ENCODE data around the gene TSTD1.

The TSTD1 gene

GRCh38 chr1:161008869-161009510 is 29.8 kb downstream of the TSTD1 start:
- H3K79me2 ChIP-seq (ENCODE audit: low read length) = peaks cover 90% of the 10 kb centered on the region
- H3F3A ChIP-seq (ENCODE audit: insufficient read depth, low read length) = peaks cover 13% of the 10 kb centered on the region
- no peak overlapping the region for H2AFZ ChIP-seq (ENCODE audit: low read length)
- no peak overlapping the region for H3K4me3 ChIP-seq (ENCODE audit: low read length)
- no peaks in the 10 kb centered on the region for H3K27me3 ChIP-seq (replicated peaks; ENCODE audit: insufficient read depth, low read length)
- H3K4me1 ChIP-seq (ENCODE audit: low read length) = peaks cover 10% of the 10 kb centered on the region
- no peaks in the 10 kb centered on the region for H4K20me1 ChIP-seq (ENCODE audit: insufficient read depth, low read length)
- H3K9me2 ChIP-seq (replicated peaks; ENCODE audit: insufficient read depth, low read length) = no peaks in the 10 kb centered on the region
- H3K27ac ChIP-seq (ENCODE audit: low read length) = no peak overlapping the region
- H3K36me3 ChIP-seq (replicated peaks; ENCODE audit: insufficient read depth, low read length) = no peaks in the 10 kb centered on the region
- H3K4me2 ChIP-seq (ENCODE audit: low read depth, low read length) = no peak overlapping the region
- DNase-seq = no peak
- H3K9ac ChIP-seq (ENCODE audit: low read length) = no peak overlapping the region
- H3K9me3 ChIP-seq (replicated peaks; ENCODE audit: insufficient read depth, low read length) = no peaks in the 10 kb centered on the region
- TF ChIP-seq EZH2 (optimal IDR thresholded peaks at IDR 0.05; ENCODE audit: low read depth, low read length) = no peak
- no peak for TF ChIP-seq CTCF (IDR thresholded peaks at IDR 0.05; ENCODE audit: low read length)
- no peak for TF ChIP-seq EZH2phosphoT487 (IDR thresholded peaks at IDR 0.05; ENCODE audit: low read length)

GRCh38 chr1:161007369-161007768 is 31.4 kb downstream of the TSTD1 start:
- Histone ChIP-seq H3K9me2 (replicated peaks; ENCODE audit: insufficient read depth, low read length) (no peaks in the 10 kb centered on the region), H3K9ac (ENCODE audit: low read length) (no peak overlapping the region), H3K36me3 (replicated peaks; ENCODE audit: insufficient read depth, low read length) (no peaks in the 10 kb centered on the region), H3K4me1 (ENCODE audit: low read length) (no peaks in the 10 kb centered on the region), H3K27ac (ENCODE audit: low read length) (no peak overlapping the region), H3F3A (ENCODE audit: insufficient read depth, low read length) (no peaks in the 10 kb centered on the region), H3K4me3 (ENCODE audit: low read length) (no peak overlapping the region), H3K9me3 (replicated peaks; ENCODE audit: insufficient read depth, low read length) (no peaks in the 10 kb centered on the region), H3K4me2 (ENCODE audit: low read depth, low read length) (no peak overlapping the region), H3K79me2 (ENCODE audit: low read length) (peaks cover 91% of the 10 kb centered on the region), H3K27me3 (replicated peaks; ENCODE audit: insufficient read depth, low read length) (no peaks in the 10 kb centered on the region), H2AFZ (ENCODE audit: low read length) (no peak overlapping the region), H4K20me1 (ENCODE audit: insufficient read depth, low read length) (no peaks in the 10 kb centered on the region)
- no peak for DNase-seq
- no peak for TF ChIP-seq CTCF (IDR thresholded peaks at IDR 0.05; ENCODE audit: low read length)

- H3K79me2 ChIP-seq (ENCODE audit: low read length) = peaks cover 89% of the 10 kb centered on the region
- DNase-seq = no peak
- H3K27me3 ChIP-seq (replicated peaks; ENCODE audit: insufficient read depth, low read length) = no peaks in the 10 kb centered on the region
- H3K4me2 ChIP-seq (ENCODE audit: low read depth, low read length) = no peak overlapping the region
- H3F3A ChIP-seq (ENCODE audit: insufficient read depth, low read length) = no peaks in the 10 kb centered on the region
- no peak overlapping the region for H3K9ac ChIP-seq (ENCODE audit: low read length)
- H3K27ac ChIP-seq (ENCODE audit: low read length) = no peak overlapping the region
- no peaks in the 10 kb centered on the region for H3K36me3 ChIP-seq (replicated peaks; ENCODE audit: insufficient read depth, low read length)
- no peaks in the 10 kb centered on the region for H3K9me3 ChIP-seq (replicated peaks; ENCODE audit: insufficient read depth, low read length)
- no peak overlapping the region for H2AFZ ChIP-seq (ENCODE audit: low read length)
- H3K4me3 ChIP-seq (ENCODE audit: low read length) = no peak overlapping the region
- H4K20me1 ChIP-seq (ENCODE audit: insufficient read depth, low read length) = no peaks in the 10 kb centered on the region
- no peak for TF ChIP-seq CTCF (IDR thresholded peaks at IDR 0.05; ENCODE audit: low read length)
- no peaks in the 10 kb centered on the region for H3K9me2 ChIP-seq (replicated peaks; ENCODE audit: insufficient read depth, low read length)
- H3K4me1 ChIP-seq (ENCODE audit: low read length) = no peaks in the 10 kb centered on the region
These were observed 32.2 kb downstream of the TSTD1 start for GRCh38 chr1:161006563-161006962.

Data from MM.1S (cell line).